ENCODE data around the gene SPAG16. TPM values are rescaled to one million over a fixed set of nuclear protein-coding genes. Genes with fewer than 3 reads are reported as not detected.

The SPAG16 gene
- total and polyA plus RNA-seq, 2 donors (not counting 1 experiment from before 2014, with no cell fraction given), result 3.4 to 8.6 TPM

- Histone ChIP-seq H3K79me2 (ENCODE audit: control insufficient read depth, insufficient read depth, low read length) (no peaks in the 10 kb centered on the region), H4K20me1 (ENCODE audit: control insufficient read depth, insufficient read depth, low read length, poor library complexity, severe bottlenecking) (no peaks in the 10 kb centered on the region), H3K4me2 (replicated peaks; ENCODE audit: low read depth, low read length, poor library complexity, severe bottlenecking) (no peak overlapping the region), H3K4me3 (ENCODE audit: control extremely low read depth in 1 of 5, extremely low read depth in 1 of 5, insufficient read depth in 1 of 5, low read depth in 2 of 5, low read length in 4 of 5) (no peak overlapping the region), H3K27me3 (replicated peaks in 1 of 4; ENCODE audit: control extremely low read depth in 1 of 4, control insufficient read depth in 3 of 4, insufficient read depth in 4 of 4, low read length in 3 of 4) (no peaks in the 10 kb centered on the region), H3K9me3 (ENCODE audit: control extremely low read depth in 1 of 3, control insufficient read depth in 2 of 3, insufficient read depth in 1 of 3, low read length in 2 of 3) (no peaks in the 10 kb centered on the region), H2AFZ (ENCODE audit: insufficient read depth, low read depth, low read length, poor library complexity, severe bottlenecking) (no peak overlapping the region), H3K36me3 (replicated peaks in 1 of 2; ENCODE audit: control extremely low read depth in 1 of 2, control insufficient read depth in 1 of 2, extremely low read depth in 1 of 2, insufficient read depth in 2 of 2, low read length in 1 of 2) (no peaks in the 10 kb centered on the region), H3K9ac (ENCODE audit: low read length) (no peak overlapping the region), H3K27ac (ENCODE audit: low read length in 2 of 2) (no peak overlapping the region), H3K4me1 (ENCODE audit: control insufficient read depth in 2 of 2, insufficient read depth in 2 of 2, low read length in 2 of 2) (no peaks in the 10 kb centered on the region)
- no peak for TF ChIP-seq CTCF (IDR thresholded peaks at IDR 0.05)
- no peak for TF ChIP-seq EZH2 (IDR thresholded peaks at IDR 0.05; ENCODE audit: borderline replicate concordance, insufficient read depth, low read depth, low read length, poor library complexity, severe bottlenecking)
- ChIA-PET POLR2A (no interaction called here), CTCF (no interaction called here)
- no peaks in the 10 kb centered on the region for H3K27me3 Mint-ChIP-seq
- no peaks in the 10 kb centered on the region for H3K4me1 Mint-ChIP-seq
- ATAC-seq (ENCODE audit: low read depth) (no peak), DNase-seq (no peak)
- no peaks in the 10 kb centered on the region for H3K9me3 Mint-ChIP-seq (ENCODE audit: insufficient read depth)
- H3K27ac Mint-ChIP-seq, result no peak overlapping the region
- intact Hi-C loops (cut with micrococcal nuclease), result no loop called here
- H3K4me3 Mint-ChIP-seq, result no peak overlapping the region
- 79% methylated on average over 2 of the region's 3 CpGs for WGBS (ENCODE audit: insufficient coverage)
Observed at GRCh38 chr2:214019229-214019972, 735.1 kb downstream of the SPAG16 start.

- H3K4me1 Mint-ChIP-seq, result no peaks in the 10 kb centered on the region
- Histone ChIP-seq H3K4me3 (ENCODE audit: control extremely low read depth in 1 of 5, extremely low read depth in 1 of 5, insufficient read depth in 1 of 5, low read depth in 2 of 5, low read length in 4 of 5) (no peak overlapping the region), H3K36me3 (replicated peaks in 1 of 2; ENCODE audit: control extremely low read depth in 1 of 2, control insufficient read depth in 1 of 2, extremely low read depth in 1 of 2, insufficient read depth in 2 of 2, low read length in 1 of 2) (no peaks in the 10 kb centered on the region), H2AFZ (ENCODE audit: insufficient read depth, low read depth, low read length, poor library complexity, severe bottlenecking) (no peak overlapping the region), H3K9me3 (ENCODE audit: control extremely low read depth in 1 of 3, control insufficient read depth in 2 of 3, insufficient read depth in 1 of 3, low read length in 2 of 3) (no peaks in the 10 kb centered on the region), H3K4me1 (ENCODE audit: control insufficient read depth in 2 of 2, insufficient read depth in 2 of 2, low read length in 2 of 2) (no peaks in the 10 kb centered on the region), H3K4me2 (replicated peaks; ENCODE audit: low read depth, low read length, poor library complexity, severe bottlenecking) (no peak overlapping the region), H3K79me2 (ENCODE audit: control insufficient read depth, insufficient read depth, low read length) (no peaks in the 10 kb centered on the region), H3K27me3 (replicated peaks in 1 of 4; ENCODE audit: control extremely low read depth in 1 of 4, control insufficient read depth in 3 of 4, insufficient read depth in 4 of 4, low read length in 3 of 4) (no peaks in the 10 kb centered on the region), H3K9ac (ENCODE audit: low read length) (no peak overlapping the region), H3K27ac (ENCODE audit: low read length in 2 of 2) (no peak overlapping the region), H4K20me1 (ENCODE audit: control insufficient read depth, insufficient read depth, low read length, poor library complexity, severe bottlenecking) (no peaks in the 10 kb centered on the region)
- H3K27ac Mint-ChIP-seq, result no peak overlapping the region
- no peaks in the 10 kb centered on the region for H3K27me3 Mint-ChIP-seq
- ChIA-PET CTCF (no interaction called here), POLR2A (no interaction called here)
- ATAC-seq (ENCODE audit: low read depth) (no peak), DNase-seq (no peak)
- no peak overlapping the region for H3K4me3 Mint-ChIP-seq
- H3K9me3 Mint-ChIP-seq (ENCODE audit: insufficient read depth), result no peaks in the 10 kb centered on the region
- intact Hi-C loops (cut with micrococcal nuclease), result no loop called here
- WGBS (ENCODE audit: insufficient coverage), result 83% methylated on average over 3 of the region's 4 CpGs
- TF ChIP-seq CTCF (IDR thresholded peaks at IDR 0.05), result no peak
- TF ChIP-seq EZH2 (IDR thresholded peaks at IDR 0.05; ENCODE audit: borderline replicate concordance, insufficient read depth, low read depth, low read length, poor library complexity, severe bottlenecking), result no peak
Observed at GRCh38 chr2:214019973-214020345, 735.7 kb downstream of the SPAG16 start.

All from B cell (primary cell).